Caco-2 (cell line): ENCODE measurements around the gene OTOG. TPM values are rescaled to one million over a fixed set of nuclear protein-coding genes. Genes with fewer than 3 reads are reported as not detected.

ENCODE experiments used
- BruUV-seq: library from RNA; stranded (reverse); fragments of 400-500 nt; replicated peaks from 2 replicates; lab custom pipeline; 2021; lab: Mats Ljungman, UMichigan
- CTCF ChIA-PET: fragments of 300-600 bp; sonication (Branson Sonifier 250); formaldehyde crosslinking; loops from one replicate; lab custom pipeline; 2022; ENCODE audit warnings: antibody characterized with exemption; lab: Charles Lee
- POLR2A ChIA-PET: fragments of 300-600 bp; sonication (Branson Sonifier 250); formaldehyde crosslinking; loops from one replicate; lab custom pipeline; 2022; ENCODE audit warnings: antibody characterized with exemption; lab: Charles Lee
- DNase-seq, 2 experiments: peaks; one replicate each; pipeline versions ENCODE4 v3.0.0 to v3.0.0-alpha.2; 2020 to 2022
- H3K27me3 ChIP-seq: replicated peaks from 2 replicates; pipeline ENCODE4 v1.6.0; 2011; ENCODE audit warnings: low read length; ENCODE audit not compliant: control insufficient read depth, insufficient read depth
- H3K36me3 ChIP-seq: 2 replicates; pipeline ENCODE4 v1.5.1; 2011; ENCODE audit warnings: low read length; ENCODE audit not compliant: control insufficient read depth, insufficient read depth
- H3K4me1 ChIP-seq: fragments of 250-450 bp; sonication (Bioruptor Pico); 2 replicates; pipeline ENCODE4 v1.5.1; 2020; ENCODE audit warnings: mild to moderate bottlenecking
- H3K4me3 ChIP-seq: 2 replicates; pipeline ENCODE4 v1.5.1; 2011; ENCODE audit warnings: low read depth, mild to moderate bottlenecking, control low read depth, low read length
- H3K9me3 ChIP-seq: fragments of 250-450 bp; sonication (Bioruptor Pico); 2 replicates; pipeline ENCODE4 v1.5.1; 2020; ENCODE audit warnings: mild to moderate bottlenecking, moderate library complexity
- H3K27ac Mint-ChIP-seq: one replicate; pipeline ENCODE4 v1.8.0; 2022; ENCODE audit warnings: mixed read lengths; ENCODE audit not compliant: unreplicated experiment
- H3K27me3 Mint-ChIP-seq: one replicate; pipeline ENCODE4 v1.8.0; 2022; ENCODE audit warnings: mixed read lengths; ENCODE audit not compliant: insufficient read depth, unreplicated experiment
- H3K36me3 Mint-ChIP-seq: one replicate; pipeline ENCODE4 v1.8.0; 2022; ENCODE audit warnings: mild to moderate bottlenecking, mixed read lengths; ENCODE audit not compliant: insufficient read depth, unreplicated experiment
- H3K4me1 Mint-ChIP-seq: one replicate; pipeline ENCODE4 v1.8.0; 2022; ENCODE audit warnings: low read depth, mixed read lengths; ENCODE audit not compliant: unreplicated experiment
- H3K4me3 Mint-ChIP-seq: one replicate; pipeline ENCODE4 v1.8.0; 2022; ENCODE audit warnings: mild to moderate bottlenecking, moderate library complexity, mixed read lengths; ENCODE audit not compliant: unreplicated experiment
- H3K9me3 Mint-ChIP-seq: one replicate; pipeline ENCODE4 v1.8.0; 2022; ENCODE audit warnings: mixed read lengths; ENCODE audit not compliant: unreplicated experiment
- CTCF ChIP-seq, 2 experiments: fragments of 200-600 bp in 1 of 2; IDR thresholded peaks; 1 replicate in 1 of 2; 2 replicates in 1 of 2; pipeline versions ENCODE4 v1.5.1 to v1.8.0; 2011 to 2022; ENCODE audit warnings: antibody characterized with exemption in 1 of 2, control low read depth in 1 of 2, inconsistent platforms in 1 of 2, low read depth in 1 of 2, low read length in 1 of 2, mild to moderate bottlenecking in 1 of 2, moderate library complexity in 1 of 2; ENCODE audit not compliant: insufficient read depth in 1 of 2, severe bottlenecking in 1 of 2, unreplicated experiment in 1 of 2
- intact Hi-C: fragments of 100-400 bp; cut with micrococcal nuclease; formaldehyde crosslinking; loops from one replicate; pipeline ENCODE4 v1.10.0; 2022; ENCODE audit not compliant: unreplicated experiment
- total RNA-seq: library from RNA; stranded (reverse); gene quantifications from 2 replicates; pipeline ENCODE4 v1.2.3, GENCODE V29; 2022

OTOG gene
- total RNA-seq, 1 experiment from 2014 or later, result 0.95 TPM

- Mint-ChIP-seq H3K9me3 (no peaks in the 10 kb centered on the region), H3K36me3 (no peaks in the 10 kb centered on the region)
These were observed 86.4 kb downstream of the OTOG start for GRCh38 chr11:17633279-17633986.

GRCh38 chr11:17633987-17634775, 87.1 kb downstream of the OTOG start:
- H3K9me3 Mint-ChIP-seq, result no peaks in the 10 kb centered on the region
- H3K36me3 Mint-ChIP-seq, result no peaks in the 10 kb centered on the region
- no TSS peak for BruUV-seq
- DNase-seq, result no peak
- no peak for TF ChIP-seq CTCF (IDR thresholded peaks at IDR 0.05; ENCODE audit: insufficient read depth in 1 of 2, low read depth in 1 of 2, low read length in 1 of 2, severe bottlenecking in 1 of 2, unreplicated experiment in 1 of 2)
- intact Hi-C loops, result no loop called here
- CTCF ChIA-PET, result no interaction called here
- Histone ChIP-seq H3K9me3 (no peaks in the 10 kb centered on the region), H3K36me3 (no peaks in the 10 kb centered on the region), H3K27me3 (no peaks in the 10 kb centered on the region), H3K4me1 (no peaks in the 10 kb centered on the region), H3K4me3 (no peak overlapping the region)
- POLR2A ChIA-PET, result interaction anchor here (0.7 kb wide), 1 partner anchor 323 kb away, joined by 3 read pairs; no protein-coding TSS in a partner anchor
- H3K4me1 Mint-ChIP-seq, result no peaks in the 10 kb centered on the region
- peaks cover 14% of the 10 kb centered on the region for H3K27me3 Mint-ChIP-seq
- H3K27ac Mint-ChIP-seq, result no peak overlapping the region
- no peak overlapping the region for H3K4me3 Mint-ChIP-seq

More at GRCh38 chr11:17633279-17633986, 86.4 kb downstream of the OTOG start:
- no peak for DNase-seq
- Histone ChIP-seq H3K4me1 (no peaks in the 10 kb centered on the region), H3K36me3 (no peaks in the 10 kb centered on the region), H3K9me3 (no peaks in the 10 kb centered on the region), H3K4me3 (no peak overlapping the region), H3K27me3 (no peaks in the 10 kb centered on the region)
- Mint-ChIP-seq H3K27me3 (peaks cover 18% of the 10 kb centered on the region), H3K4me3 (no peak overlapping the region), H3K27ac (no peak overlapping the region), H3K4me1 (no peaks in the 10 kb centered on the region)
- intact Hi-C loops, result no loop called here
- no peak for TF ChIP-seq CTCF (IDR thresholded peaks at IDR 0.05; ENCODE audit: insufficient read depth in 1 of 2, low read depth in 1 of 2, low read length in 1 of 2, severe bottlenecking in 1 of 2, unreplicated experiment in 1 of 2)
- ChIA-PET CTCF (no interaction called here), POLR2A (interaction anchor here (0.7 kb wide), 1 partner anchor 323 kb away, joined by 3 read pairs; no protein-coding TSS in a partner anchor)
- no TSS peak for BruUV-seq

- POLR2A ChIA-PET, result no interaction called here
- CTCF ChIA-PET, result no interaction called here
- H3K36me3 Mint-ChIP-seq, result no peaks in the 10 kb centered on the region
- no peaks in the 10 kb centered on the region for H3K4me1 ChIP-seq
- no peak for TF ChIP-seq CTCF (IDR thresholded peaks at IDR 0.05; ENCODE audit: insufficient read depth in 1 of 2, low read depth in 1 of 2, low read length in 1 of 2, severe bottlenecking in 1 of 2, unreplicated experiment in 1 of 2)
- BruUV-seq, result no TSS peak
- no peaks in the 10 kb centered on the region for H3K9me3 Mint-ChIP-seq
- H3K36me3 ChIP-seq, result no peaks in the 10 kb centered on the region
- DNase-seq, result no peak
- no peak overlapping the region for H3K4me3 ChIP-seq
- H3K27me3 Mint-ChIP-seq, result peaks cover 17% of the 10 kb centered on the region
- no peaks in the 10 kb centered on the region for H3K9me3 ChIP-seq
- H3K27me3 ChIP-seq, result no peaks in the 10 kb centered on the region
- intact Hi-C loops, result no loop called here
- no peak overlapping the region for H3K27ac Mint-ChIP-seq
- no peak overlapping the region for H3K4me3 Mint-ChIP-seq
- no peaks in the 10 kb centered on the region for H3K4me1 Mint-ChIP-seq
These were observed 87.9 kb downstream of the OTOG start for GRCh38 chr11:17634776-17635550.
